Measurements from ENCODE around the gene LRRC41.
"Not testable (repeated sequence)": the region's sequence is repeated elsewhere in the genome, so short reads cannot be mapped to it uniquely, and the experiment has no call there.

LRRC41 gene

GRCh38 chr1:46236882-46237281 lies 66.5 kb downstream of the LRRC41 start:
- Histone ChIP-seq H3K27ac (no peak overlapping the region), H3K4me1 (ENCODE audit: low read depth, poor library complexity, severe bottlenecking) (no peaks in the 10 kb centered on the region), H4K20me1 (ENCODE audit: insufficient read depth) (no peaks in the 10 kb centered on the region), H3K27me3 (ENCODE audit: insufficient read depth, low read depth) (no peaks in the 10 kb centered on the region), H3K79me2 (ENCODE audit: insufficient read depth, low read depth) (no peaks in the 10 kb centered on the region), H3K4me3 (IDR thresholded peaks at IDR 0.05; ENCODE audit: insufficient read depth, low read depth, low read length) (no peak overlapping the region), H3K36me3 (ENCODE audit: insufficient read depth) (no peaks in the 10 kb centered on the region), H3K4me2 (no peak overlapping the region), H3K9ac (no peak overlapping the region), H2AFZ (ENCODE audit: low read depth) (no peak overlapping the region)
- TF ChIP-seq CTCF (conservative IDR thresholded peaks at IDR 0.05; ENCODE audit: low read depth, low read length): no peak

- H3K27me3 ChIP-seq (ENCODE audit: insufficient read depth, low read depth); H3K36me3 ChIP-seq (ENCODE audit: insufficient read depth); H3K4me2 ChIP-seq; H3K4me3 ChIP-seq (IDR thresholded peaks at IDR 0.05; ENCODE audit: insufficient read depth, low read depth, low read length); H4K20me1 ChIP-seq (ENCODE audit: insufficient read depth); H3K9ac ChIP-seq; H2AFZ ChIP-seq (ENCODE audit: low read depth); H3K4me1 ChIP-seq (ENCODE audit: low read depth, poor library complexity, severe bottlenecking); H3K79me2 ChIP-seq (ENCODE audit: insufficient read depth, low read depth); H3K27ac ChIP-seq: not testable (repeated sequence)
Measured at GRCh38 chr1:46231231-46231630, 72.2 kb downstream of the LRRC41 start.
